ENCODE results near the gene GGA3. TPM values are rescaled to one million over a fixed set of nuclear protein-coding genes. Genes with fewer than 3 reads are reported as not detected.

Gene GGA3
- polyA plus RNA-seq, 4 donors: 17.6 to 39.1 (median 22.4) TPM

GRCh38 chr17:75239214-75239613 is 22.2 kb downstream of the GGA3 start:
- 85 to 89% (median 89%) methylated on average over 12 of the region's 12 CpGs for WGBS, 3 donors
- H3K27me3 ChIP-seq (ENCODE audit: control insufficient read depth in 3 of 3, insufficient read depth in 3 of 3, low read length in 3 of 3): no peaks in the 10 kb centered on the region
- H3K27ac ChIP-seq (ENCODE audit: low read depth in 1 of 3, low read length in 2 of 3): peak overlapping the region in 1 of 3 donors; percentile 63
- DNase-seq (no peak), FAIRE-seq (no peak)
- peaks cover 19 to 96% (median 37%) of the 10 kb centered on the region in 3 donors for H3K36me3 ChIP-seq (ENCODE audit: control insufficient read depth in 3 of 3, insufficient read depth in 2 of 3, low read depth in 1 of 3, low read length in 3 of 3)
- peaks cover 0 to 36% (median 0%) of the 10 kb centered on the region in 3 donors for H3K4me1 ChIP-seq (ENCODE audit: control insufficient read depth in 3 of 3, insufficient read depth in 2 of 3, low read depth in 1 of 3, low read length in 2 of 3)
- H3K4me3 ChIP-seq (ENCODE audit: low read depth in 1 of 3, low read length in 3 of 3): no peak overlapping the region
- no peaks in the 10 kb centered on the region for H3K9me3 ChIP-seq (ENCODE audit: control insufficient read depth in 2 of 2, insufficient read depth in 1 of 2, low read depth in 1 of 2, low read length in 1 of 2)

GRCh38 chr17:75238684-75239191 is 22.7 kb downstream of the GGA3 start:
- peaks cover 19 to 95% (median 32%) of the 10 kb centered on the region in 3 donors for H3K36me3 ChIP-seq (ENCODE audit: control insufficient read depth in 3 of 3, insufficient read depth in 2 of 3, low read depth in 1 of 3, low read length in 3 of 3)
- no peak overlapping the region for H3K4me3 ChIP-seq (ENCODE audit: low read depth in 1 of 3, low read length in 3 of 3)
- H3K4me1 ChIP-seq (ENCODE audit: control insufficient read depth in 3 of 3, insufficient read depth in 2 of 3, low read depth in 1 of 3, low read length in 2 of 3): peaks cover 0 to 36% (median 0%) of the 10 kb centered on the region in 3 donors
- H3K27ac ChIP-seq (ENCODE audit: low read depth in 1 of 3, low read length in 2 of 3): peak overlapping the region in 1 of 3 donors; percentile 63
- DNase-seq (peak; percentile 67 to 79), FAIRE-seq (no peak)
- H3K9me3 ChIP-seq (ENCODE audit: control insufficient read depth in 2 of 2, insufficient read depth in 1 of 2, low read depth in 1 of 2, low read length in 1 of 2): no peaks in the 10 kb centered on the region
- 50 to 55% (median 51%) methylated on average over 13 of the region's 13 CpGs for WGBS, 3 donors
- H3K27me3 ChIP-seq (ENCODE audit: control insufficient read depth in 3 of 3, insufficient read depth in 3 of 3, low read length in 3 of 3): no peaks in the 10 kb centered on the region

GRCh38 chr17:75238020-75238580 is 23.3 kb downstream of the GGA3 start:
- DNase-seq: peak; percentile 48 to 61
- no peak overlapping the region for H3K4me3 ChIP-seq (ENCODE audit: low read depth in 1 of 3, low read length in 3 of 3)
- peaks cover 19 to 93% (median 27%) of the 10 kb centered on the region in 3 donors for H3K36me3 ChIP-seq (ENCODE audit: control insufficient read depth in 3 of 3, insufficient read depth in 2 of 3, low read depth in 1 of 3, low read length in 3 of 3)
- no peak for FAIRE-seq
- peaks cover 0 to 36% (median 0%) of the 10 kb centered on the region in 3 donors for H3K4me1 ChIP-seq (ENCODE audit: control insufficient read depth in 3 of 3, insufficient read depth in 2 of 3, low read depth in 1 of 3, low read length in 2 of 3)
- 25 to 65% (median 49%) methylated on average over 11 of the region's 11 CpGs for WGBS, 3 donors
- peak overlapping the region in 2 of 3 donors; percentile 3 to 63 for H3K27ac ChIP-seq (ENCODE audit: low read depth in 1 of 3, low read length in 2 of 3)
- no peaks in the 10 kb centered on the region for H3K27me3 ChIP-seq (ENCODE audit: control insufficient read depth in 3 of 3, insufficient read depth in 3 of 3, low read length in 3 of 3)
- no peaks in the 10 kb centered on the region for H3K9me3 ChIP-seq (ENCODE audit: control insufficient read depth in 2 of 2, insufficient read depth in 1 of 2, low read depth in 1 of 2, low read length in 1 of 2)

GRCh38 chr17:75237100-75238014 is 24.0 kb downstream of the GGA3 start:
- H3K36me3 ChIP-seq (ENCODE audit: control insufficient read depth in 3 of 3, insufficient read depth in 2 of 3, low read depth in 1 of 3, low read length in 3 of 3): peaks cover 25 to 93% (median 26%) of the 10 kb centered on the region in 3 donors
- H3K4me1 ChIP-seq (ENCODE audit: control insufficient read depth in 3 of 3, insufficient read depth in 2 of 3, low read depth in 1 of 3, low read length in 2 of 3): peaks cover 0 to 36% (median 0%) of the 10 kb centered on the region in 3 donors
- H3K27me3 ChIP-seq (ENCODE audit: control insufficient read depth in 3 of 3, insufficient read depth in 3 of 3, low read length in 3 of 3): no peaks in the 10 kb centered on the region
- peak overlapping the region in 1 of 3 donors; percentile 63 for H3K27ac ChIP-seq (ENCODE audit: low read depth in 1 of 3, low read length in 2 of 3)
- H3K4me3 ChIP-seq (ENCODE audit: low read depth in 1 of 3, low read length in 3 of 3): no peak overlapping the region
- DNase-seq (no peak), FAIRE-seq (no peak)
- H3K9me3 ChIP-seq (ENCODE audit: control insufficient read depth in 2 of 2, insufficient read depth in 1 of 2, low read depth in 1 of 2, low read length in 1 of 2): no peaks in the 10 kb centered on the region
- 79 to 91% (median 84%) methylated on average over 11 to 12 of the region's 12 CpGs for WGBS, 3 donors

GRCh38 chr17:75232786-75233185 is 28.6 kb downstream of the GGA3 start:
- no peak for FAIRE-seq
- WGBS, 3 donors: 96 to 97% (median 97%) methylated on average over 13 of the region's 13 CpGs
- H3K27me3 ChIP-seq (ENCODE audit: control insufficient read depth in 3 of 3, insufficient read depth in 3 of 3, low read length in 3 of 3): no peaks in the 10 kb centered on the region

GRCh38 chr17:75231741-75232464 is 29.5 kb downstream of the GGA3 start:
- Histone ChIP-seq H3K27me3 (ENCODE audit: control insufficient read depth in 3 of 3, insufficient read depth in 3 of 3, low read length in 3 of 3) (no peaks in the 10 kb centered on the region), H3K4me1 (ENCODE audit: control insufficient read depth in 3 of 3, insufficient read depth in 2 of 3, low read depth in 1 of 3, low read length in 2 of 3) (no peaks in the 10 kb centered on the region), H3K36me3 (ENCODE audit: control insufficient read depth in 3 of 3, insufficient read depth in 2 of 3, low read depth in 1 of 3, low read length in 3 of 3) (peaks cover 9 to 89% (median 30%) of the 10 kb centered on the region in 3 donors), H3K4me3 (ENCODE audit: low read depth in 1 of 3, low read length in 3 of 3) (no peak overlapping the region), H3K27ac (ENCODE audit: low read depth in 1 of 3, low read length in 2 of 3) (no peak overlapping the region), H3K9me3 (ENCODE audit: control insufficient read depth in 2 of 2, insufficient read depth in 1 of 2, low read depth in 1 of 2, low read length in 1 of 2) (no peaks in the 10 kb centered on the region)
- no peak for DNase-seq
- WGBS, 3 donors: 90 to 93% (median 91%) methylated on average over 18 of the region's 18 CpGs
- FAIRE-seq: no peak

More at GRCh38 chr17:75232786-75233185, 28.6 kb downstream of the GGA3 start:
- H3K4me1 ChIP-seq (ENCODE audit: control insufficient read depth in 3 of 3, insufficient read depth in 2 of 3, low read depth in 1 of 3, low read length in 2 of 3): peaks cover 0 to under 1% (median 0%) of the 10 kb centered on the region in 3 donors
- H3K36me3 ChIP-seq (ENCODE audit: control insufficient read depth in 3 of 3, insufficient read depth in 2 of 3, low read depth in 1 of 3, low read length in 3 of 3): peaks cover 14 to 91% (median 33%) of the 10 kb centered on the region in 3 donors
- DNase-seq: no peak
- H3K27ac ChIP-seq (ENCODE audit: low read depth in 1 of 3, low read length in 2 of 3): no peak overlapping the region
- no peaks in the 10 kb centered on the region for H3K9me3 ChIP-seq (ENCODE audit: control insufficient read depth in 2 of 2, insufficient read depth in 1 of 2, low read depth in 1 of 2, low read length in 1 of 2)
- no peak overlapping the region for H3K4me3 ChIP-seq (ENCODE audit: low read depth in 1 of 3, low read length in 3 of 3)

GRCh38 chr17:75231071-75231470 is 30.3 kb downstream of the GGA3 start:
- no peak for FAIRE-seq
- Histone ChIP-seq H3K27me3 (ENCODE audit: control insufficient read depth in 3 of 3, insufficient read depth in 3 of 3, low read length in 3 of 3) (no peaks in the 10 kb centered on the region), H3K4me1 (ENCODE audit: control insufficient read depth in 3 of 3, insufficient read depth in 2 of 3, low read depth in 1 of 3, low read length in 2 of 3) (no peaks in the 10 kb centered on the region), H3K36me3 (ENCODE audit: control insufficient read depth in 3 of 3, insufficient read depth in 2 of 3, low read depth in 1 of 3, low read length in 3 of 3) (peaks cover 8 to 92% (median 33%) of the 10 kb centered on the region in 3 donors), H3K4me3 (ENCODE audit: low read depth in 1 of 3, low read length in 3 of 3) (no peak overlapping the region), H3K27ac (ENCODE audit: low read depth in 1 of 3, low read length in 2 of 3) (no peak overlapping the region), H3K9me3 (ENCODE audit: control insufficient read depth in 2 of 2, insufficient read depth in 1 of 2, low read depth in 1 of 2, low read length in 1 of 2) (no peaks in the 10 kb centered on the region)
- 86 to 96% (median 96%) methylated on average over 8 of the region's 8 CpGs for WGBS, 3 donors
- no peak for DNase-seq

- Histone ChIP-seq H3K9me3 (ENCODE audit: control insufficient read depth in 2 of 2, insufficient read depth in 1 of 2, low read depth in 1 of 2, low read length in 1 of 2) (no peaks in the 10 kb centered on the region), H3K4me1 (ENCODE audit: control insufficient read depth in 3 of 3, insufficient read depth in 2 of 3, low read depth in 1 of 3, low read length in 2 of 3) (no peaks in the 10 kb centered on the region), H3K27me3 (ENCODE audit: control insufficient read depth in 3 of 3, insufficient read depth in 3 of 3, low read length in 3 of 3) (no peaks in the 10 kb centered on the region), H3K36me3 (ENCODE audit: control insufficient read depth in 3 of 3, insufficient read depth in 2 of 3, low read depth in 1 of 3, low read length in 3 of 3) (peaks cover 14 to 93% (median 27%) of the 10 kb centered on the region in 3 donors), H3K27ac (ENCODE audit: low read depth in 1 of 3, low read length in 2 of 3) (peak overlapping the region in 1 of 3 donors; percentile 24), H3K4me3 (ENCODE audit: low read depth in 1 of 3, low read length in 3 of 3) (no peak overlapping the region)
- WGBS, 3 donors: 78 to 83% (median 83%) methylated on average over 4 of the region's 4 CpGs
- FAIRE-seq (no peak), DNase-seq (no peak)
Observed at GRCh38 chr17:75228847-75229246, 32.6 kb downstream of the GGA3 start.
